GM23338 (cell line): ENCODE results near the gene BAHCC1. TPM values are rescaled to one million over a fixed set of nuclear protein-coding genes. Genes with fewer than 3 reads are reported as not detected.
"Not testable (repeated sequence)": the region's sequence is repeated elsewhere in the genome, so short reads cannot be mapped to it uniquely, and the experiment has no call there.

Experiments
- ATAC-seq: fragments of 200-7000 bp; cut with Tn5 transposase; 3 replicates; pipeline ENCODE4 v1.9.1; 2020
- DNase-seq: peaks from one replicate; pipeline ENCODE4 v3.0.0-alpha.2; 2015; ENCODE audit warnings: low spot score
- H2AFZ ChIP-seq: fragments of 200-600 bp; sonication (generic); 2 replicates; pipeline ENCODE4 v1.8.0; 2016; ENCODE audit warnings: antibody characterized with exemption, mild to moderate bottlenecking, moderate library complexity
- H3F3A ChIP-seq: fragments of 200-600 bp; sonication (generic); replicated peaks from 2 replicates; pipeline ENCODE4 v1.8.0; 2017; ENCODE audit warnings: antibody characterized with exemption, mixed run types, low read depth
- H3K27ac ChIP-seq: fragments of 200-600 bp; sonication (generic); 2 replicates; pipeline ENCODE4 v1.6.1; 2016; ENCODE audit warnings: low read depth
- H3K27me3 ChIP-seq: fragments of 200-600 bp; sonication (generic); 2 replicates; pipeline ENCODE4 v1.8.0; 2016; ENCODE audit warnings: mild to moderate bottlenecking, mixed run types, moderate library complexity; ENCODE audit not compliant: insufficient read depth
- H3K36me3 ChIP-seq: fragments of 200-600 bp; sonication (generic); 2 replicates; pipeline ENCODE4 v1.8.0; 2016; ENCODE audit warnings: mild to moderate bottlenecking; ENCODE audit not compliant: insufficient read depth
- H3K4me1 ChIP-seq: fragments of 200-600 bp; sonication (generic); 2 replicates; pipeline ENCODE4 v1.8.0; 2016; ENCODE audit warnings: mild to moderate bottlenecking, moderate library complexity; ENCODE audit not compliant: insufficient read depth
- H3K4me2 ChIP-seq: fragments of 200-600 bp; sonication (generic); 2 replicates; pipeline ENCODE4 v1.7.1; 2017; ENCODE audit warnings: mixed run types
- H3K4me3 ChIP-seq: fragments of 200-600 bp; sonication (generic); 2 replicates; pipeline ENCODE4 v1.6.1; 2016; ENCODE audit warnings: mixed run types
- H3K79me2 ChIP-seq: fragments of 200-600 bp; sonication (generic); replicated peaks from 2 replicates; pipeline ENCODE4 v1.8.0; 2017; ENCODE audit warnings: mild to moderate bottlenecking; ENCODE audit not compliant: insufficient read depth
- H3K9me2 ChIP-seq: fragments of 200-600 bp; sonication (generic); 2 replicates; pipeline ENCODE4 v1.8.0; 2017; ENCODE audit not compliant: insufficient read depth
- H4K20me1 ChIP-seq: fragments of 200-600 bp; sonication (generic); replicated peaks from 2 replicates; pipeline ENCODE4 v1.8.0; 2017; ENCODE audit warnings: mild to moderate bottlenecking; ENCODE audit not compliant: insufficient read depth
- H3K27ac Mint-ChIP-seq: 2 replicates; pipeline ENCODE4 v1.8.0; 2020; ENCODE audit warnings: inconsistent platforms, mild to moderate bottlenecking, moderate library complexity, mixed read lengths
- H3K27me3 Mint-ChIP-seq: 3 replicates; pipeline ENCODE4 v1.8.0; 2022; ENCODE audit warnings: low read depth, mild to moderate bottlenecking, moderate library complexity, mixed read lengths, inconsistent platforms; ENCODE audit not compliant: insufficient read depth, poor library complexity
- H3K36me3 Mint-ChIP-seq: 3 replicates; pipeline ENCODE4 v1.8.0; 2021; ENCODE audit warnings: low read depth, mild to moderate bottlenecking, inconsistent platforms, moderate library complexity, mixed read lengths
- H3K4me1 Mint-ChIP-seq: 3 replicates; pipeline ENCODE4 v1.8.0; 2020; ENCODE audit warnings: mild to moderate bottlenecking, inconsistent platforms, mixed read lengths
- H3K4me3 Mint-ChIP-seq: 3 replicates; pipeline ENCODE4 v1.8.0; 2021; ENCODE audit warnings: moderate library complexity, mild to moderate bottlenecking, inconsistent platforms, mixed read lengths
- H3K9me3 Mint-ChIP-seq: 3 replicates; pipeline ENCODE4 v1.8.0; 2020; ENCODE audit warnings: moderate library complexity, mild to moderate bottlenecking, inconsistent platforms, mixed read lengths
- CREB1 ChIP-seq: fragments of 250-450 bp; sonication (Bioruptor Pico); IDR thresholded peaks from 2 replicates; pipeline ENCODE4 v1.5.0; 2020; ENCODE audit warnings: low read depth, mild to moderate bottlenecking, moderate library complexity
- ETS1 ChIP-seq: IDR thresholded peaks from 2 replicates; pipeline ENCODE4 v1.6.1; 2016; ENCODE audit warnings: antibody characterized with exemption
- EZH2 ChIP-seq: fragments of 200-600 bp; sonication (generic); IDR thresholded peaks from one replicate; pipeline ENCODE4 v1.8.0; 2017; ENCODE audit warnings: antibody characterized with exemption, mild to moderate bottlenecking, low read depth; ENCODE audit not compliant: unreplicated experiment
- EZH2phosphoT487 ChIP-seq: fragments of 200-600 bp; sonication (generic); IDR thresholded peaks from one replicate; pipeline ENCODE4 v1.8.1; 2018; ENCODE audit warnings: antibody characterized with exemption; ENCODE audit not compliant: unreplicated experiment
- JUNB ChIP-seq: IDR thresholded peaks from one replicate; pipeline ENCODE4 v1.6.1; 2016; ENCODE audit warnings: antibody characterized with exemption; ENCODE audit not compliant: unreplicated experiment
- POLR2AphosphoS5 ChIP-seq: IDR thresholded peaks from 2 replicates; pipeline ENCODE4 v1.6.1; 2016; ENCODE audit warnings: antibody characterized with exemption, low read depth
- REST ChIP-seq: IDR thresholded peaks from one replicate; pipeline ENCODE4 v1.6.1; 2018; ENCODE audit warnings: antibody characterized with exemption; ENCODE audit not compliant: unreplicated experiment
- STAT1 ChIP-seq: IDR thresholded peaks from one replicate; pipeline ENCODE4 v1.6.1; 2016; ENCODE audit warnings: antibody characterized with exemption; ENCODE audit not compliant: unreplicated experiment
- ZNF114 ChIP-seq: fragments of 250-450 bp; sonication (Bioruptor Pico); IDR thresholded peaks from 2 replicates; pipeline ENCODE4 v1.5.0; 2020; ENCODE audit warnings: mild to moderate bottlenecking, moderate library complexity
- ZNF331 ChIP-seq: fragments of 250-450 bp; sonication (Bioruptor Pico); IDR thresholded peaks from 2 replicates; pipeline ENCODE4 v1.5.0; 2020; ENCODE audit warnings: low read depth, mild to moderate bottlenecking, moderate library complexity
- polyA plus RNA-seq: library from polyadenylated mRNA; unstranded; fragments of >200 nt; fragmentation: Nextera tagmentation; extraction: Ambion mirVana; gene quantifications from 2 replicates; pipeline ENCODE4 v1.2.1, GENCODE V29; 2016
- total RNA-seq: library from RNA; depleted of rRNA; stranded (reverse); fragments of >200 nt; shearing (Covaris generic); gene quantifications from 2 replicates; pipeline ENCODE4 v1.2.3, GENCODE V29; 2014

Gene BAHCC1
- total and polyA plus RNA-seq, 2 experiments from 2014 or later, result 0.24 to 1.1 TPM

GRCh38 chr17:81352056-81352455, 43.2 kb upstream of the BAHCC1 start:
- not testable (repeated sequence) for H3K36me3 Mint-ChIP-seq, DNase-seq, H3K27ac ChIP-seq, H3K4me2 ChIP-seq, H3K4me1 ChIP-seq, H3K4me3 Mint-ChIP-seq, H3F3A ChIP-seq, ATAC-seq, H3K27ac Mint-ChIP-seq, H3K36me3 ChIP-seq, H3K4me3 ChIP-seq, H3K79me2 ChIP-seq, H3K9me2 ChIP-seq, H3K9me3 Mint-ChIP-seq, H3K4me1 Mint-ChIP-seq, H4K20me1 ChIP-seq, H2AFZ ChIP-seq
- peaks cover 33% of the 10 kb centered on the region for H3K27me3 Mint-ChIP-seq
- peaks cover 26% of the 10 kb centered on the region for H3K27me3 ChIP-seq

GRCh38 chr17:81354252-81354953, 40.9 kb upstream of the BAHCC1 start:
- Histone ChIP-seq H2AFZ (no peak overlapping the region), H3K4me2 (no peak overlapping the region), H3K79me2 (no peaks in the 10 kb centered on the region), H3K4me3 (no peak overlapping the region), H3F3A (0 out of 2 replicates have a peak, but pooled peaks cover 2% of the 10 kb centered on the region), H3K9me2 (no peaks in the 10 kb centered on the region), H3K27me3 (0 out of 2 replicates have a peak, but pooled peaks cover 3% of the 10 kb centered on the region), H4K20me1 (no peaks in the 10 kb centered on the region), H3K27ac (no peak overlapping the region), H3K4me1 (no peaks in the 10 kb centered on the region), H3K36me3 (no peaks in the 10 kb centered on the region)
- no peak for TF ChIP-seq ZNF331
- no peak for TF ChIP-seq EZH2phosphoT487
- TF ChIP-seq ZNF114 (CRISPR knock-in tag), result no peak
- no peak for TF ChIP-seq REST
- TF ChIP-seq EZH2, result no peak
- TF ChIP-seq STAT1, result no peak
- TF ChIP-seq ETS1, result no peak
- TF ChIP-seq CREB1 (CRISPR knock-in tag), result no peak
- no peak for TF ChIP-seq POLR2AphosphoS5
- no peak for TF ChIP-seq JUNB
- H3K27me3 Mint-ChIP-seq, result peaks cover 18% of the 10 kb centered on the region
- no peak for ATAC-seq
- H3K27ac Mint-ChIP-seq, result no peak overlapping the region
- no peak for DNase-seq
- H3K36me3 Mint-ChIP-seq, result no peaks in the 10 kb centered on the region
- H3K4me1 Mint-ChIP-seq, result peaks cover 4% of the 10 kb centered on the region; the same call in 2 of the 3 replicates
- no peaks in the 10 kb centered on the region; the same call in 2 of the 3 replicates for H3K9me3 Mint-ChIP-seq
- H3K4me3 Mint-ChIP-seq, result no peak overlapping the region
